Measurements from ENCODE around the gene ADGRD2. TPM values are rescaled to one million over a fixed set of nuclear protein-coding genes. Genes with fewer than 3 reads are reported as not detected.

Gene ADGRD2
- total RNA-seq, 4 donors from 2014 or later = 0.35 TPM; not detected in 3

DNA sequence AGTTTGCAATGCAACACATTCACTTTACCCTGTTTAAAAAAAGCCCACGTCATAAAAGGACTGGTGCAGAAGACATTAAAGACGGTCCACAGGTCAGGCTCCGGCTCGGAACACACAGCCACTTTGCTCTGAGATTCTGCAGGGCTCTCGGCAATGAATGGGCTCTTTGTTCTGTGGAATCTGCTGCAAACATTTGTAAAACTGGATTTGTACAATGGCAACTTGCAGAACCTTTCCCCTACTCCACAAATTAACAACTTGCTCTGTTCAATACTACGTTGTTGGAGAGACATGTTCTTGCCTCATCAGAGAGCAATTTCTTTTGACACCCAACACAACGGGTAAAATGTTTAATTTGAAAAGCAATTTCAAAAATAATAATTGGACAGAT is 70.0 kb downstream of the ADGRD2 start:
- intact Hi-C loops (cut with DNase I) = no loop called here
- Histone ChIP-seq H3K4me3 (no peak overlapping the region), H3K27ac (no peak overlapping the region), H3K4me1 (no peaks in the 10 kb centered on the region), H3K36me3 (peaks cover 0 to 19% (median 0%) of the 10 kb centered on the region in 3 donors), H3K27me3 (no peaks in the 10 kb centered on the region), H3K9me3 (no peaks in the 10 kb centered on the region)
- no peak for DNase-seq
- TF ChIP-seq, protein P1, sequence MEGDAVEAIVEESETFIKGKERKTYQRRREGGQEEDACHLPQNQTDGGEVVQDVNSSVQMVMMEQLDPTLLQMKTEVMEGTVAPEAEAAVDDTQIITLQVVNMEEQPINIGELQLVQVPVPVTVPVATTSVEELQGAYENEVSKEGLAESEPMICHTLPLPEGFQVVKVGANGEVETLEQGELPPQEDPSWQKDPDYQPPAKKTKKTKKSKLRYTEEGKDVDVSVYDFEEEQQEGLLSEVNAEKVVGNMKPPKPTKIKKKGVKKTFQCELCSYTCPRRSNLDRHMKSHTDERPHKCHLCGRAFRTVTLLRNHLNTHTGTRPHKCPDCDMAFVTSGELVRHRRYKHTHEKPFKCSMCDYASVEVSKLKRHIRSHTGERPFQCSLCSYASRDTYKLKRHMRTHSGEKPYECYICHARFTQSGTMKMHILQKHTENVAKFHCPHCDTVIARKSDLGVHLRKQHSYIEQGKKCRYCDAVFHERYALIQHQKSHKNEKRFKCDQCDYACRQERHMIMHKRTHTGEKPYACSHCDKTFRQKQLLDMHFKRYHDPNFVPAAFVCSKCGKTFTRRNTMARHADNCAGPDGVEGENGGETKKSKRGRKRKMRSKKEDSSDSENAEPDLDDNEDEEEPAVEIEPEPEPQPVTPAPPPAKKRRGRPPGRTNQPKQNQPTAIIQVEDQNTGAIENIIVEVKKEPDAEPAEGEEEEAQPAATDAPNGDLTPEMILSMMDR (IDR thresholded peaks at IDR 0.05) = no peak
- TF ChIP-seq POLR2A (IDR thresholded peaks at IDR 0.05) = no peak
- 75 to 82% methylated on average over 7 of the region's 7 CpGs for WGBS, 2 donors

DNA sequence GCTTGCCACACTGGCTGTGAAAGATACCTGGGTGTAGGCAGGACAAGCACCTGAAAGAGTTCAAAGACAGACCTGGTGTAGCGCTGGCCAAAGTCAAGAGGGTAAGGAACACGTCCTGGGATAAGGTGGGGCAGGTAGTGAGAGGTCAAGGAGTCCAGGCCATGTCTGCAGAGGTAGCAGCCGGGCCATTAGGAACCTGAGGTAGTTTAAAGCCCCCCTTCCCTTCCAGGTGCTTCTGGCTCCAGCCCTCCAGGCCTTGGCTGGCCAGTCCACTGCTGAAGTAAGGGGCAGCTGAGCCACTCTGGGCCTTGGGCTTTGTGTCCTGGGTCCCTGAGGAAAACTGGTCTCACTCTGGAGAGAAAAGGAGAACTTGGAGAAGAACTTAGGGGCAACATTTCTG is 70.9 kb downstream of the ADGRD2 start:
- Histone ChIP-seq H3K27me3 (no peaks in the 10 kb centered on the region), H3K27ac (no peak overlapping the region), H3K4me1 (no peaks in the 10 kb centered on the region), H3K4me3 (no peak overlapping the region), H3K9me3 (no peaks in the 10 kb centered on the region), H3K36me3 (peaks cover 0 to 28% (median 0%) of the 10 kb centered on the region in 3 donors)
- intact Hi-C loops (cut with DNase I) = no loop called here
- TF ChIP-seq, protein P1 (IDR thresholded peaks at IDR 0.05) = no peak
- TF ChIP-seq POLR2A (IDR thresholded peaks at IDR 0.05) = no peak
- 89 to 100% methylated on average over 2 to 3 of the region's 3 CpGs for WGBS, 2 donors
- no peak for DNase-seq

DNA sequence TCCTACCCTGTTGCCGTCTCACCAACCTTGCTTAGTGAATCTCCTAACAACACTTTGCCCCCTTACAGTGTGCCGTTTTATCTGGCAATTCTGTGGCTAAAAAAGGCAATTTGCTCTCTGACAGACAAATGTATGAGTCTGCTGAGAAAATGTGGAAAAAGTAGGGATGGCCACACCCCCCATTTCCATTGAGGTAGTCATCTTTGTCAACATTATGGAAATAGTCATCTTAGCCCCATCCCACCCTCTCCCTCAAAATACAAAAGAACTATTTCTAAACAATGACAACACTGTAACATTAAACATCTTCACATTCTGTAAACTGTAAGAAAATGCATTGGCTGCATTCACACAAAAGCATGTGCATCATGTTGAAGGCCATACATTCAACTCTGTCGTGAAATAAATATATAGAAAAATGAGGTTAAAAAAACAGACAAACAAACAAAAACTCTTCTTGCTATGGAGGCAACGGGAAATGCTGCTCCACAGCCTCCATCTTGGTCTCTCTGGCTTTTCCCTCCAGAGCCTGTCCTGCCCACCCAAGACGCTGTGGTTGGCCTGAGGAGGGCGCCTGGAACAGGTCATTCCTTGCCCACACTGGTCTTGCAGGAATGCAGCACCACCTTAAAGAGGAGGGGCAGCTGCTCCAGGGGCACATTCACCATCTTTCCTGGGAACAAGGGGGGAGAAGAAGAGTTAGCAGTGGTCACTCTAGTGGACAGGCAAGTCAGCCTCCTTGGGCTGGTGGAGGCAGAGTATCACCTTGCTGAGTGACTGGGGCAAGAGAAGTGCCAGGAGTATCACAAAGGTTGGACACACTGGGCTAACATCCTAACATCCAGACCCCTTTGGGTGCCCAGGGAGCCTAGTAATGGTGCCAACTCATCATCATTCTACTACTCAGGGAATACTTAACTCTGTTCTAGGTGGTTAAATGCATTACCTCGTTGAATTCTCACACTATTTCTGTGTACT is 72.2 kb downstream of the ADGRD2 start:
- no peak for DNase-seq
- Histone ChIP-seq H3K27ac (no peak overlapping the region), H3K36me3 (peaks cover 0 to 30% (median 0%) of the 10 kb centered on the region in 3 donors), H3K4me1 (no peaks in the 10 kb centered on the region), H3K9me3 (no peaks in the 10 kb centered on the region), H3K27me3 (no peaks in the 10 kb centered on the region), H3K4me3 (no peak overlapping the region)
- intact Hi-C loops (cut with DNase I) = no loop called here
- no peak for TF ChIP-seq POLR2A (IDR thresholded peaks at IDR 0.05)
- TF ChIP-seq, protein P1 (IDR thresholded peaks at IDR 0.05) = no peak
- 75 to 79% methylated on average over 7 of the region's 7 CpGs for WGBS, 2 donors

DNA sequence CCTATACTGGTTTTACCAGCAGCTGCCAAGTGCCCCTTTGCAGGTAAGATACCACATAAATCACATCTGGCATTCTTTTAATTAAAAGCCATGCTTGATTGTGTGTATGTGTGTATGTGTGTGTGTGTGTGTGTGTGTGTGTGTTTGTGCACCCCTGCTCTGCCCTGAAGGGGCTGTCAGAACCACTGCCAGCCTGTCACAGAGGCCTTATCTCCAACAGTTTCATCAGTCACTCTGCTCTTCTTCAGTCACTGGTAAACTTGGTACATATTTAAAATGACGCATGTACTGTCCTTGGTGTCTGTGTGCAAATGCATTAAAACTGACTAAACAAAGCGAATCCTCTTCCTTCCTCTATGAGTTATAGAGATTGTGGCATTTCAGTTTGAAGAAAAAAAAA is 75.9 kb downstream of the ADGRD2 start:
- DNase-seq = no peak
- no peak for TF ChIP-seq POLR2A (IDR thresholded peaks at IDR 0.05)
- TF ChIP-seq, protein P1 (IDR thresholded peaks at IDR 0.05) = no peak
- WGBS, 2 donors = 85 to 100% methylated on average over 2 of the region's 2 CpGs

DNA sequence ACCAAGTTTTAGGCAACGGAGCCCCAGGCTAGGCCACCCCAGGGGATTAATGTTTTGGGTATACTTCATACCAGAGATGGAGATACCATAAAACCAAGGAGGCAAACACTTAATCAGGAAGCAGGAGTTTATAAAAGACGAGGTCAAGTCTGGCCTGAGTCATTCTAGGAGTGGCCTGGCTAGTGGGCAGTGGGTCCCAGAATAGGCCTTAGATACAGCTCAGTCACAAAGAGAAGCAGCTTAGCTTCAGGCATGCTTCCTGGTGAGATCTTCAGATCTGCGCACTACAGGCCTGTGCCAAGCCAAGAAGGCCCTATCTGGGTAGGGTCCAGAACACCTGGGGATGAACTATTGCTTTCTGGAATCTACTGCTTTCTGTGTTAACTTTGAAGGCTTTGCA is 77.5 kb downstream of the ADGRD2 start:
- no peak for TF ChIP-seq POLR2A (IDR thresholded peaks at IDR 0.05)
- TF ChIP-seq, protein P1 (IDR thresholded peaks at IDR 0.05) = no peak
- H3K4me1 ChIP-seq = no peaks in the 10 kb centered on the region
- no peaks in the 10 kb centered on the region for H3K27me3 ChIP-seq
- no peak overlapping the region for H3K27ac ChIP-seq
- H3K4me3 ChIP-seq = no peak overlapping the region
- intact Hi-C loops (cut with DNase I) = no loop called here
- peaks cover 0 to 19% (median 0%) of the 10 kb centered on the region in 3 donors for H3K36me3 ChIP-seq
- DNase-seq = no peak
- H3K9me3 ChIP-seq = no peaks in the 10 kb centered on the region
- 80 to 96% methylated on average over 3 of the region's 3 CpGs for WGBS, 2 donors

More for the DNA sequence above, 75.9 kb downstream of the ADGRD2 start:
- intact Hi-C loops (cut with DNase I) = no loop called here
- H3K27ac ChIP-seq = no peak overlapping the region
- H3K27me3 ChIP-seq = no peaks in the 10 kb centered on the region
- H3K4me3 ChIP-seq = no peak overlapping the region
- H3K36me3 ChIP-seq = peaks cover 0 to 28% (median 0%) of the 10 kb centered on the region in 3 donors
- H3K9me3 ChIP-seq = no peaks in the 10 kb centered on the region
- no peaks in the 10 kb centered on the region for H3K4me1 ChIP-seq
